ENCODE results near the gene CRISPLD2. TPM values are rescaled to one million over a fixed set of nuclear protein-coding genes. Genes with fewer than 3 reads are reported as not detected.

Gene CRISPLD2
- total and polyA plus RNA-seq, 9 of the 15 experiments (the other 6 are each of a cell fraction or from before 2014, with no cell fraction given): 0.03 to 0.24 (median 0.04) TPM; not detected in 4

GRCh38 chr16:84913315-84913714, 93.5 kb downstream of the CRISPLD2 start (continued):
- no peak for TF ChIP-seq GTF2B (IDR thresholded peaks at IDR 0.05; ENCODE audit: extremely low read depth, insufficient read length)
- no peak for TF ChIP-seq NCOA6 (IDR thresholded peaks at IDR 0.05)
- no peak for TF ChIP-seq ZNF318 (IDR thresholded peaks at IDR 0.05; ENCODE audit: borderline replicate concordance in 1 of 2, low read depth in 1 of 2)
- TF ChIP-seq PRPF4 (IDR thresholded peaks at IDR 0.05; ENCODE audit: insufficient read depth, low read depth, low read length, poor library complexity, severe bottlenecking): no peak
- no peak for TF ChIP-seq ZNF263 (CRISPR knock-in tag; IDR thresholded peaks at IDR 0.05; ENCODE audit: borderline replicate concordance)
- no peak for TF ChIP-seq MIER1 (IDR thresholded peaks at IDR 0.05; ENCODE audit: low read depth)
- no peak for TF ChIP-seq U2AF1 (optimal IDR thresholded peaks at IDR 0.05; ENCODE audit: low read depth, low read length)
- no peak for TF ChIP-seq ATF1 (CRISPR knock-in tag; IDR thresholded peaks at IDR 0.05)
- no peak for TF ChIP-seq ATF1 (tag; IDR thresholded peaks at IDR 0.05)
- no peak for TF ChIP-seq TAF1 (IDR thresholded peaks at IDR 0.05; ENCODE audit: control insufficient read depth, extremely low read depth, insufficient read depth, low read length, severe bottlenecking)
- no peak for TF ChIP-seq FOXK1 (CRISPR knock-in tag; IDR thresholded peaks at IDR 0.05; ENCODE audit: borderline replicate concordance)
- no peak for TF ChIP-seq NR4A1 (CRISPR knock-in tag; IDR thresholded peaks at IDR 0.05)
- TF ChIP-seq NR4A1 (tag; IDR thresholded peaks at IDR 0.05): no peak
- TF ChIP-seq ZNF512 (tag; IDR thresholded peaks at IDR 0.05): no peak
- no peak for TF ChIP-seq KDM4B (IDR thresholded peaks at IDR 0.05; ENCODE audit: borderline replicate concordance in 2 of 2, low read depth in 1 of 2)
- no peak for TF ChIP-seq TRIM28 (IDR thresholded peaks at IDR 0.05)
- no peak for TF ChIP-seq TEAD2 (tag; IDR thresholded peaks at IDR 0.05)
- no peak for TF ChIP-seq TAF7 (tag; IDR thresholded peaks at IDR 0.05)
